Activated naive CD8-positive, alpha-beta T cell (primary cell): ENCODE measurements around the gene MMP25.

ENCODE experiments used
- H3K27ac Mint-ChIP-seq: one replicate; pipeline ENCODE4 v1.8.0; 2021; ENCODE audit warnings: mixed read lengths
- H3K27me3 Mint-ChIP-seq: one replicate; pipeline ENCODE4 v1.8.0; 2021; ENCODE audit warnings: mixed read lengths
- H3K36me3 Mint-ChIP-seq: one replicate; pipeline ENCODE4 v1.8.0; 2021; ENCODE audit warnings: mixed read lengths
- H3K4me1 Mint-ChIP-seq: one replicate; pipeline ENCODE4 v1.8.0; 2021; ENCODE audit warnings: low read depth, mixed read lengths
- H3K4me3 Mint-ChIP-seq: one replicate; pipeline ENCODE4 v1.8.0; 2021; ENCODE audit warnings: mild to moderate bottlenecking, mixed read lengths
- H3K9me3 Mint-ChIP-seq: one replicate; pipeline ENCODE4 v1.8.0; 2021; ENCODE audit warnings: low read depth, mixed read lengths

MMP25 gene

GRCh38 chr16:3012828-3013420 lies 33.4 kb upstream of the MMP25 start, which contains the start of gene CLDN9:
CLDN9 (plus strand) TSS chr16:3012923; CDS start chr16:3013363, 440 bp downstream.
- Mint-ChIP-seq H3K4me1 (peaks cover 12% of the 10 kb centered on the region), H3K36me3 (no peaks in the 10 kb centered on the region), H3K9me3 (no peaks in the 10 kb centered on the region), H3K27ac (no peak within 1 kb of the TSS), H3K4me3 (no peak within 1 kb of the TSS), H3K27me3 (no peaks in the 10 kb centered on the region)

- no peaks in the 10 kb centered on the region for H3K27me3 Mint-ChIP-seq
- H3K27ac Mint-ChIP-seq = no peak overlapping the region
- no peaks in the 10 kb centered on the region for H3K9me3 Mint-ChIP-seq
- H3K4me1 Mint-ChIP-seq = peaks cover 12% of the 10 kb centered on the region
- no peak overlapping the region for H3K4me3 Mint-ChIP-seq
- no peaks in the 10 kb centered on the region for H3K36me3 Mint-ChIP-seq
These were observed 32.8 kb upstream of the MMP25 start for GRCh38 chr16:3013491-3013951.

- Mint-ChIP-seq H3K36me3 (no peaks in the 10 kb centered on the region), H3K27ac (no peak overlapping the region), H3K27me3 (no peaks in the 10 kb centered on the region), H3K4me3 (no peak overlapping the region), H3K4me1 (peaks cover 8% of the 10 kb centered on the region), H3K9me3 (no peaks in the 10 kb centered on the region)
These were observed 32.2 kb upstream of the MMP25 start for GRCh38 chr16:3013998-3014690.

GRCh38 chr16:3014971-3015370 lies 31.4 kb upstream of the MMP25 start:
- H3K9me3 Mint-ChIP-seq = no peaks in the 10 kb centered on the region

GRCh38 chr16:3015865-3016521 lies 30.4 kb upstream of the MMP25 start:
- H3K27me3 Mint-ChIP-seq = no peaks in the 10 kb centered on the region

More at GRCh38 chr16:3014971-3015370, 31.4 kb upstream of the MMP25 start:
- Mint-ChIP-seq H3K27me3 (no peaks in the 10 kb centered on the region), H3K36me3 (no peaks in the 10 kb centered on the region), H3K4me3 (no peak overlapping the region), H3K4me1 (peaks cover 15% of the 10 kb centered on the region), H3K27ac (no peak overlapping the region)

GRCh38 chr16:3017344-3017743 lies 29.0 kb upstream of the MMP25 start:
- Mint-ChIP-seq H3K27me3 (no peaks in the 10 kb centered on the region), H3K4me1 (peaks cover 30% of the 10 kb centered on the region), H3K36me3 (no peaks in the 10 kb centered on the region), H3K4me3 (no peak overlapping the region), H3K9me3 (no peaks in the 10 kb centered on the region), H3K27ac (no peak overlapping the region)

More at GRCh38 chr16:3015865-3016521, 30.4 kb upstream of the MMP25 start:
- no peaks in the 10 kb centered on the region for H3K9me3 Mint-ChIP-seq
- H3K4me3 Mint-ChIP-seq = no peak overlapping the region
- H3K4me1 Mint-ChIP-seq = peaks cover 19% of the 10 kb centered on the region
- no peaks in the 10 kb centered on the region for H3K36me3 Mint-ChIP-seq
- no peak overlapping the region for H3K27ac Mint-ChIP-seq

- H3K27ac Mint-ChIP-seq = no peak within 1 kb of the TSS
- no peaks in the 10 kb centered on the region for H3K9me3 Mint-ChIP-seq
- H3K4me1 Mint-ChIP-seq = peaks cover 36% of the 10 kb centered on the region
- no peaks in the 10 kb centered on the region for H3K36me3 Mint-ChIP-seq
- peak within 1 kb of the TSS; percentile 76 for H3K4me3 Mint-ChIP-seq
- H3K27me3 Mint-ChIP-seq = no peaks in the 10 kb centered on the region
These were observed 28.4 kb upstream of the MMP25 start, which contains the start of gene CLDN6 for GRCh38 chr16:3017794-3018506. CLDN6 (minus strand) TSS chr16:3018183; CDS start chr16:3016021, 2,162 bp downstream.

- Mint-ChIP-seq H3K36me3 (no peaks in the 10 kb centered on the region), H3K9me3 (no peaks in the 10 kb centered on the region), H3K4me1 (peaks cover 45% of the 10 kb centered on the region), H3K27me3 (no peaks in the 10 kb centered on the region), H3K4me3 (peak overlapping the region; percentile 89), H3K27ac (peak overlapping the region; percentile 70)
These were observed 26.6 kb upstream of the MMP25 start for GRCh38 chr16:3019594-3020246.

GRCh38 chr16:3020247-3020603 lies 26.1 kb upstream of the MMP25 start, which contains the start of gene TNFRSF12A:
TNFRSF12A (plus strand) TSS chr16:3020368; CDS start chr16:3020398, 30 bp downstream.
- Mint-ChIP-seq H3K4me1 (peaks cover 45% of the 10 kb centered on the region), H3K9me3 (no peaks in the 10 kb centered on the region), H3K27ac (peak within 1 kb of the TSS; percentile 96), H3K36me3 (no peaks in the 10 kb centered on the region), H3K4me3 (peak within 1 kb of the TSS; percentile 89), H3K27me3 (no peaks in the 10 kb centered on the region)

GRCh38 chr16:3020604-3021448 lies 25.5 kb upstream of the MMP25 start:
- Mint-ChIP-seq H3K4me3 (peak overlapping the region; percentile 87), H3K27ac (peak overlapping the region; percentile 96), H3K4me1 (peaks cover 45% of the 10 kb centered on the region), H3K9me3 (no peaks in the 10 kb centered on the region), H3K36me3 (no peaks in the 10 kb centered on the region), H3K27me3 (no peaks in the 10 kb centered on the region)

GRCh38 chr16:3021449-3022207 lies 24.7 kb upstream of the MMP25 start:
- no peaks in the 10 kb centered on the region for H3K36me3 Mint-ChIP-seq
- H3K4me3 Mint-ChIP-seq = peak overlapping the region; percentile 87
- no peaks in the 10 kb centered on the region for H3K27me3 Mint-ChIP-seq
- peak overlapping the region; percentile 96 for H3K27ac Mint-ChIP-seq
- H3K4me1 Mint-ChIP-seq = peaks cover 45% of the 10 kb centered on the region
- no peaks in the 10 kb centered on the region for H3K9me3 Mint-ChIP-seq

- Mint-ChIP-seq H3K4me1 (peaks cover 45% of the 10 kb centered on the region), H3K27me3 (no peaks in the 10 kb centered on the region), H3K4me3 (peak overlapping the region; percentile 87), H3K9me3 (no peaks in the 10 kb centered on the region), H3K36me3 (no peaks in the 10 kb centered on the region), H3K27ac (peak overlapping the region; percentile 96)
These were observed 24.1 kb upstream of the MMP25 start for GRCh38 chr16:3022208-3022683.
